Endothelial cell of umbilical vein (primary cell): ENCODE measurements around the gene TMEM35A. TPM values are rescaled to one million over a fixed set of nuclear protein-coding genes. Genes with fewer than 3 reads are reported as not detected.

Experiments used
- BruUV-seq: library from RNA; stranded (reverse); fragments of 400-500 nt; replicated peaks from 2 replicates; lab custom pipeline; 2021; lab: Mats Ljungman, UMichigan
- CTCF ChIA-PET: fragments of 300-600, 350-600 bp; sonication (Branson Sonifier 250); formaldehyde crosslinking; loops from one replicate; lab custom pipeline; 2021; ENCODE audit warnings: antibody characterized with exemption, inconsistent platforms; lab: Charles Lee
- POLR2A ChIA-PET: fragments of 300-600, 350-600 bp; sonication (Branson Sonifier 250); formaldehyde crosslinking; loops from one replicate; lab custom pipeline; 2021; ENCODE audit warnings: antibody characterized with exemption, inconsistent platforms; lab: Charles Lee
- DNase-seq: peaks from one replicate; pipeline ENCODE4 v3.0.0-alpha.2; 2011; ENCODE audit warnings: low read depth, low spot score
- FAIRE-seq: peaks from 2 replicates; lab custom pipeline; 2011; peaks lifted over from hg19 to GRCh38; lab: Jason Lieb, UNC
- H2AFZ ChIP-seq: 2 replicates; pipeline ENCODE4 v1.6.0; 2012; ENCODE audit warnings: low read depth, low read length, control low read depth, inconsistent platforms
- H3K27ac ChIP-seq: 2 replicates; pipeline ENCODE4 v1.5.1; 2011; ENCODE audit warnings: low read depth, mild to moderate bottlenecking, control low read depth, low read length, moderate library complexity; ENCODE audit not compliant: insufficient read depth
- H3K27me3 ChIP-seq, 2 experiments: 2 replicates each; pipeline versions ENCODE4 v1.6.0 to v1.6.1; 2011; ENCODE audit warnings: low read length in 2 of 2, mixed read lengths in 1 of 2; ENCODE audit not compliant: control insufficient read depth in 2 of 2, insufficient read depth in 2 of 2
- H3K36me3 ChIP-seq, 2 experiments: 2 replicates in 1 of 2; 3 replicates in 1 of 2; pipeline ENCODE4 v1.5.1; 2011; ENCODE audit warnings: low read length in 2 of 2, mild to moderate bottlenecking in 1 of 2, moderate library complexity in 1 of 2; ENCODE audit not compliant: control insufficient read depth in 2 of 2, insufficient read depth in 2 of 2; ENCODE audit errors: extremely low read depth in 1 of 2
- H3K4me1 ChIP-seq: 3 replicates; pipeline ENCODE4 v1.5.1; 2011; ENCODE audit warnings: mild to moderate bottlenecking, low read length; ENCODE audit not compliant: control insufficient read depth, insufficient read depth; ENCODE audit errors: extremely low read depth
- H3K4me2 ChIP-seq: 2 replicates; pipeline ENCODE4 v1.6.1; 2011; ENCODE audit warnings: low read length, control low read depth, mixed read lengths; ENCODE audit not compliant: insufficient read depth
- H3K4me3 ChIP-seq, 3 experiments: fragments of 200-600 bp in 1 of 3; sonication (generic), shearing (Covaris generic) in 1 of 3; replicated peaks in 1 of 3; 2 replicates each; pipeline ENCODE4 v1.5.1; 2011 to 2016; ENCODE audit warnings: control low read depth in 3 of 3, low read length in 3 of 3, mild to moderate bottlenecking in 2 of 3, inconsistent platforms in 1 of 3, low read depth in 1 of 3, moderate library complexity in 1 of 3; ENCODE audit not compliant: insufficient read depth in 1 of 3
- H3K79me2 ChIP-seq: 2 replicates; pipeline ENCODE4 v1.6.0; 2012; ENCODE audit warnings: low read length, inconsistent platforms; ENCODE audit not compliant: control insufficient read depth, insufficient read depth
- H3K9ac ChIP-seq: replicated peaks from 2 replicates; pipeline ENCODE3; 2011; ENCODE audit warnings: low read length, control low read depth; ENCODE audit not compliant: insufficient read depth; ENCODE audit errors: extremely low read depth
- H3K9me1 ChIP-seq: replicated peaks from 3 replicates; pipeline ENCODE4 v1.6.0; 2011; ENCODE audit warnings: mild to moderate bottlenecking, low read length; ENCODE audit not compliant: control insufficient read depth, insufficient read depth; ENCODE audit errors: extremely low read depth
- H3K9me3 ChIP-seq: replicated peaks from 2 replicates; pipeline ENCODE4 v1.5.1; 2012; ENCODE audit warnings: low read length, inconsistent platforms; ENCODE audit not compliant: control insufficient read depth, insufficient read depth
- H4K20me1 ChIP-seq: replicated peaks from 2 replicates; pipeline ENCODE3; 2011; ENCODE audit warnings: mild to moderate bottlenecking, low read length; ENCODE audit not compliant: control insufficient read depth, insufficient read depth; ENCODE audit errors: extremely low read depth
- FOS ChIP-seq: IDR thresholded peaks from 2 replicates; pipeline ENCODE4 v1.6.1; 2011; ENCODE audit warnings: mild to moderate bottlenecking, low read length, moderate library complexity, borderline replicate concordance; ENCODE audit not compliant: insufficient read depth
- GATA2 ChIP-seq: IDR thresholded peaks from 2 replicates; pipeline ENCODE4 v1.7.0; 2011; ENCODE audit warnings: low read depth, mild to moderate bottlenecking, moderate library complexity, mixed read lengths, low read length; ENCODE audit not compliant: insufficient read length, insufficient read depth
- JUN ChIP-seq: IDR thresholded peaks from 2 replicates; pipeline ENCODE4 v1.6.1; 2011; ENCODE audit warnings: borderline replicate concordance, low read depth; ENCODE audit not compliant: insufficient read length, insufficient read depth
- MYC ChIP-seq: IDR thresholded peaks from one replicate; pipeline ENCODE4 v1.6.1; 2011; ENCODE audit warnings: mild to moderate bottlenecking, low read depth, low read length
- POLR2A ChIP-seq: IDR thresholded peaks from 2 replicates; pipeline ENCODE4 v1.6.1; 2012; ENCODE audit warnings: low read depth, mild to moderate bottlenecking, control low read depth, low read length
- dilution Hi-C: fragments of 300-500 bp; cut with MboI; formaldehyde crosslinking; loops from one replicate; pipeline ENCODE4 v1.15.0; 2019; ENCODE audit warnings: low sequenced_read_pairs; ENCODE audit not compliant: extremely low pct_ligation_motif_present
- intact Hi-C: fragments of 100-400 bp; cut with micrococcal nuclease; formaldehyde crosslinking; loops from one replicate; pipeline ENCODE4 v1.10.0; 2022
- polyA plus RNA-seq, 4 experiments: library from polyadenylated mRNA; depleted of rRNA in 3 of 4; stranded (reverse) in 3 of 4; unstranded in 1 of 4; fragments of >200 nt; gene quantifications; 2 replicates each; pipeline versions ENCODE4 v1.2.1 to v1.2.3, GENCODE V29; 2011 to 2012; ENCODE audit warnings: missing spikeins in 1 of 4
- total RNA-seq: library from RNA; stranded (reverse); gene quantifications from 2 replicates; pipeline ENCODE4 v1.2.3, GENCODE V29; 2021
- TF ChIP-seq, protein P1 (sequence below), 2 donors: IDR thresholded peaks; 1 replicate in 1 of 2; 2 replicates in 1 of 2; pipeline ENCODE4 v1.5.1; 2011; ENCODE audit warnings: low read length in 2 of 2, mild to moderate bottlenecking in 2 of 2, moderate library complexity in 2 of 2, control low read depth in 1 of 2, inconsistent platforms in 1 of 2, low read depth in 1 of 2; ENCODE audit not compliant: insufficient read depth in 1 of 2; ENCODE audit errors: extremely low read depth in 1 of 2
- TF ChIP-seq, protein P2 (sequence below): IDR thresholded peaks from 2 replicates; pipeline ENCODE4 v1.6.1; 2011; ENCODE audit not compliant: insufficient read depth, insufficient read length

The TMEM35A gene
- total and polyA plus RNA-seq, 2 donors (not counting 3 experiments of a cell fraction or from before 2014, with no cell fraction given) = 6.5 to 11.0 TPM

DNA sequence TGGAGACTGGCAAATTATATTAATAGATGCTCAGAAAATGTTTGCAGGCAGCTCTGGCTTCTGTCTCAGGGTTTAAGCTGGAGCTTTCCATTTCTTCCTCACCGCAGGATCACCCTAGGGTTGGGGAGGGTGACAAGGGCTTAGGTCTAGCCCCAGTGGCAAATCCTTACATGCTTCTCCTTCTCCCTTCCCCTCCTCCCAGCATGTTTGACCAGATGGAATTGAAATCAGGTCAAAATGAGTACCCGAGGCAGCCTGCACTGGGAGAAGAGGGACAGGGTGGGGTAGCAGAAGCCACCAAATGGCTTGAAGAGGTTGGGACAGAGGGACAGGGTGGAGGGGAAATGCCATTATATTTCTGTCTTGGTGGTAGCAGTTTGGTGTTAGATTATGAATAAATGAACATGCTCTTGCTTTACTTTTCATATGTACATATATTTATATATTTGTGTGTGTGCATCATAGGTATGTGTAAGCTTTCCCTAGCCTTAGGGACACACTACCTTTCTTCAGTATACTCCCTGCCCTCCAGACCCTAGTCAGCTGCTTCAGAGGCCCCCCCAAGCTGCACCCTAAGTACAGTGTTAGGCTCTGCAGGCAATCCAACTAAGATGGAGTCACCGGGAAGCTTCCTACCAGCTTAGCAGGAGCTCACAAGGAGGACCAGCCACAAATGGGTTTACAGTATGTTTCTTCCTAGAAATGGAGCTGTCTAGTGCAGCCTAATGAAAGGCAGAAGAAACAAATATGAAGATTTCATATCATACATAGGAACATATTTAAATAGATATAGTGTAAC, 1.8 kb downstream of the TMEM35A start:
- TF ChIP-seq GATA2 (no peak), MYC (no peak), POLR2A (no peak), JUN (no peak), FOS (no peak)
- TF ChIP-seq, protein P1, sequence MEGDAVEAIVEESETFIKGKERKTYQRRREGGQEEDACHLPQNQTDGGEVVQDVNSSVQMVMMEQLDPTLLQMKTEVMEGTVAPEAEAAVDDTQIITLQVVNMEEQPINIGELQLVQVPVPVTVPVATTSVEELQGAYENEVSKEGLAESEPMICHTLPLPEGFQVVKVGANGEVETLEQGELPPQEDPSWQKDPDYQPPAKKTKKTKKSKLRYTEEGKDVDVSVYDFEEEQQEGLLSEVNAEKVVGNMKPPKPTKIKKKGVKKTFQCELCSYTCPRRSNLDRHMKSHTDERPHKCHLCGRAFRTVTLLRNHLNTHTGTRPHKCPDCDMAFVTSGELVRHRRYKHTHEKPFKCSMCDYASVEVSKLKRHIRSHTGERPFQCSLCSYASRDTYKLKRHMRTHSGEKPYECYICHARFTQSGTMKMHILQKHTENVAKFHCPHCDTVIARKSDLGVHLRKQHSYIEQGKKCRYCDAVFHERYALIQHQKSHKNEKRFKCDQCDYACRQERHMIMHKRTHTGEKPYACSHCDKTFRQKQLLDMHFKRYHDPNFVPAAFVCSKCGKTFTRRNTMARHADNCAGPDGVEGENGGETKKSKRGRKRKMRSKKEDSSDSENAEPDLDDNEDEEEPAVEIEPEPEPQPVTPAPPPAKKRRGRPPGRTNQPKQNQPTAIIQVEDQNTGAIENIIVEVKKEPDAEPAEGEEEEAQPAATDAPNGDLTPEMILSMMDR (IDR thresholded peaks at IDR 0.05; ENCODE audit: extremely low read depth in 1 of 2, insufficient read depth in 1 of 2, low read depth in 1 of 2, low read length in 2 of 2) = no peak
- TF ChIP-seq, protein P2, sequence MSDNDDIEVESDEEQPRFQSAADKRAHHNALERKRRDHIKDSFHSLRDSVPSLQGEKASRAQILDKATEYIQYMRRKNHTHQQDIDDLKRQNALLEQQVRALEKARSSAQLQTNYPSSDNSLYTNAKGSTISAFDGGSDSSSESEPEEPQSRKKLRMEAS = no peak
- CTCF ChIA-PET = interaction anchor here (1.2 kb wide), 1 partner anchor 260 kb away, joined by 3 read pairs; the partner anchor contains the start of gene CSTF2
- no peaks in the 10 kb centered on the region for H3K9me3 ChIP-seq
- H3K4me1 ChIP-seq = peaks cover 3% of the 10 kb centered on the region
- no TSS peak for BruUV-seq
- H4K20me1 ChIP-seq = no peaks in the 10 kb centered on the region
- no peaks in the 10 kb centered on the region for H3K9me1 ChIP-seq
- dilution Hi-C loops (no loop called here), intact Hi-C loops (no loop called here)
- no peaks in the 10 kb centered on the region for H3K79me2 ChIP-seq
- no peak for FAIRE-seq
- H3K27me3 ChIP-seq = no peaks in the 10 kb centered on the region
- no peak overlapping the region for H3K9ac ChIP-seq
- POLR2A ChIA-PET = no interaction called here
- no peak overlapping the region for H3K4me3 ChIP-seq
- no peak overlapping the region for H3K4me2 ChIP-seq
- no peak overlapping the region for H2AFZ ChIP-seq
- H3K36me3 ChIP-seq = no peaks in the 10 kb centered on the region
- H3K27ac ChIP-seq = no peak overlapping the region
- no peak for DNase-seq
